Parathyroid adenoma (tissue), 2 donors: ENCODE measurements around the gene RTF1.

Source experiments
- H2AFZ ChIP-seq: fragments of 300-600 bp; sonication (generic); one replicate; pipeline ENCODE4 v1.7.0; 2017; ENCODE audit warnings: antibody characterized with exemption, mild to moderate bottlenecking
- H3K27ac ChIP-seq: fragments of 300-600 bp; sonication (generic); one replicate; pipeline ENCODE4 v1.7.0; 2017
- H3K27me3 ChIP-seq: fragments of 300-600 bp; sonication (generic); one replicate; pipeline ENCODE4 v1.7.0; 2017; ENCODE audit warnings: low read length; ENCODE audit not compliant: control insufficient read depth, insufficient read depth
- H3K36me3 ChIP-seq: fragments of 300-600 bp; sonication (generic); one replicate; pipeline ENCODE4 v1.7.0; 2017; ENCODE audit warnings: low read length; ENCODE audit not compliant: control insufficient read depth, insufficient read depth
- H3K4me1 ChIP-seq: fragments of 300-600 bp; sonication (generic); one replicate; pipeline ENCODE4 v1.7.0; 2017; ENCODE audit warnings: control low read depth
- H3K4me2 ChIP-seq: fragments of 300-600 bp; sonication (generic); one replicate; pipeline ENCODE4 v1.7.0; 2017; ENCODE audit warnings: low read length
- H3K4me3 ChIP-seq: fragments of 300-600 bp; sonication (generic); one replicate; pipeline ENCODE4 v1.7.0; 2017; ENCODE audit warnings: low read depth, low read length
- H3K79me2 ChIP-seq: fragments of 300-600 bp; sonication (generic); one replicate; pipeline ENCODE4 v1.7.0; 2017; ENCODE audit warnings: control low read depth
- H3K9ac ChIP-seq: fragments of 300-600 bp; sonication (generic); one replicate; pipeline ENCODE4 v1.7.0; 2017; ENCODE audit warnings: mild to moderate bottlenecking
- H3K9me3 ChIP-seq: fragments of 300-600 bp; sonication (generic); one replicate; pipeline ENCODE4 v1.7.0; 2017; ENCODE audit warnings: low read length; ENCODE audit not compliant: control insufficient read depth
- CTCF ChIP-seq: fragments of 300-600 bp; sonication (generic); IDR thresholded peaks from one replicate; pipeline ENCODE4 v1.7.0; 2017; ENCODE audit warnings: antibody characterized with exemption, mild to moderate bottlenecking
- donor health status: primary hyperparathyroidism.

Gene RTF1

GRCh38 chr15:41445399-41445798 lies 28.5 kb downstream of the RTF1 start:
- H3K27ac ChIP-seq, result no peak overlapping the region
- H2AFZ ChIP-seq, result no peak overlapping the region
- no peaks in the 10 kb centered on the region for H3K9me3 ChIP-seq
- peaks cover 7% of the 10 kb centered on the region for H3K79me2 ChIP-seq
- no peak for TF ChIP-seq CTCF
- H3K4me2 ChIP-seq, result no peak overlapping the region
- H3K36me3 ChIP-seq, result no peaks in the 10 kb centered on the region
- H3K9ac ChIP-seq, result no peak overlapping the region
- no peaks in the 10 kb centered on the region for H3K4me1 ChIP-seq
- H3K27me3 ChIP-seq, result no peaks in the 10 kb centered on the region
- no peak overlapping the region for H3K4me3 ChIP-seq

GRCh38 chr15:41462084-41462795 lies 45.3 kb downstream of the RTF1 start:
- Histone ChIP-seq H3K4me3 (no peak overlapping the region), H3K9ac (no peak overlapping the region), H3K36me3 (no peaks in the 10 kb centered on the region), H3K27ac (no peak overlapping the region), H3K4me2 (no peak overlapping the region), H3K4me1 (no peaks in the 10 kb centered on the region), H3K27me3 (no peaks in the 10 kb centered on the region), H2AFZ (no peak overlapping the region), H3K79me2 (no peaks in the 10 kb centered on the region), H3K9me3 (no peaks in the 10 kb centered on the region)
- TF ChIP-seq CTCF, result no peak

GRCh38 chr15:41464889-41465580 lies 48.1 kb downstream of the RTF1 start:
- TF ChIP-seq CTCF, result no peak
- Histone ChIP-seq H3K4me3 (no peak overlapping the region), H3K79me2 (no peaks in the 10 kb centered on the region), H3K4me1 (no peaks in the 10 kb centered on the region), H3K4me2 (no peak overlapping the region), H3K9ac (no peak overlapping the region), H3K36me3 (no peaks in the 10 kb centered on the region), H3K27me3 (no peaks in the 10 kb centered on the region), H3K27ac (no peak overlapping the region), H2AFZ (no peak overlapping the region), H3K9me3 (no peaks in the 10 kb centered on the region)

- Histone ChIP-seq H3K27me3 (no peaks in the 10 kb centered on the region), H3K4me3 (no peak overlapping the region), H3K4me2 (no peak overlapping the region), H2AFZ (no peak overlapping the region), H3K4me1 (no peaks in the 10 kb centered on the region), H3K79me2 (no peaks in the 10 kb centered on the region), H3K27ac (no peak overlapping the region), H3K9ac (no peak overlapping the region), H3K9me3 (no peaks in the 10 kb centered on the region), H3K36me3 (no peaks in the 10 kb centered on the region)
- peak; percentile 55 for TF ChIP-seq CTCF
These were observed 49.0 kb downstream of the RTF1 start for GRCh38 chr15:41465822-41466421.
